GM12891 (cell line): ENCODE results near the gene UTP14C.
"Not testable (repeated sequence)": the region's sequence is repeated elsewhere in the genome, so short reads cannot be mapped to it uniquely, and the experiment has no call there.

Source experiments
- DNase-seq: peaks from one replicate; pipeline ENCODE4 v3.0.0; 2011; ENCODE audit warnings: low spot score; ENCODE audit not compliant: insufficient read length
- FAIRE-seq: peaks from 2 replicates; lab custom pipeline; 2011; peaks lifted over from hg19 to GRCh38; lab: Jason Lieb, UNC
- PAX5 ChIP-seq: IDR thresholded peaks from 2 replicates; pipeline ENCODE4 v1.6.1; 2011; ENCODE audit warnings: low read length, moderate library complexity, mild to moderate bottlenecking; ENCODE audit not compliant: insufficient read depth, severe bottlenecking
- POLR2A ChIP-seq: IDR thresholded peaks from 2 replicates; pipeline ENCODE4 v1.6.1; 2011; ENCODE audit warnings: low read depth, low read length, control low read depth
- POLR2AphosphoS5 ChIP-seq: IDR thresholded peaks from 2 replicates; pipeline ENCODE4 v1.6.1; 2011; ENCODE audit warnings: low read depth, low read length, control low read depth
- POU2F2 ChIP-seq: IDR thresholded peaks from 2 replicates; pipeline ENCODE4 v1.6.1; 2011; ENCODE audit warnings: low read depth, mild to moderate bottlenecking, control low read depth, low read length, moderate library complexity
- SPI1 ChIP-seq: IDR thresholded peaks from 2 replicates; pipeline ENCODE4 v1.6.1; 2011; ENCODE audit warnings: low read depth, low read length, control low read depth
- TAF1 ChIP-seq: IDR thresholded peaks from 2 replicates; pipeline ENCODE4 v1.6.1; 2011; ENCODE audit warnings: low read depth, low read length, control low read depth

Gene UTP14C

DNA sequence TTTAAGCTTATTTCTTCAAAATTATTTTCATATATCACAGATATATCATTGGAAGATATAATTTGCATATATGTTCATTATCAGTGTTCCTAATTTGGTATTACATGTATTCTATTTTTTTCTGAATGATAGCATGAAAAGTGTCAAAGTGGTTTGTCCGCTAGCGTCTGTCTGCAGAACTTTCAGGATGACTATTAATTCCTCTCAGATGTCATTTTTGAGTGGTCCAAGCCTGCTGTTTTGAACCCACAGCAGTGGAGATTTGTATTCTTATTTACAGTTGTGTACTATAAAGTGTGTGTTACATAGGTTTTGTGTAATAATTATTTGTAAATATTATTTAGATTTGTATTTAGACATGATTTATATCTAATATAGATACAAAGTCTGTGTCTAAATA lies 8.5 kb downstream of the UTP14C start:
- DNase-seq (no peak), FAIRE-seq (no peak)
- no peak for TF ChIP-seq POLR2A
- TF ChIP-seq SPI1: no peak
- TF ChIP-seq PAX5: no peak
- no peak for TF ChIP-seq TAF1
- no peak for TF ChIP-seq POLR2AphosphoS5
- no peak for TF ChIP-seq POU2F2

DNA sequence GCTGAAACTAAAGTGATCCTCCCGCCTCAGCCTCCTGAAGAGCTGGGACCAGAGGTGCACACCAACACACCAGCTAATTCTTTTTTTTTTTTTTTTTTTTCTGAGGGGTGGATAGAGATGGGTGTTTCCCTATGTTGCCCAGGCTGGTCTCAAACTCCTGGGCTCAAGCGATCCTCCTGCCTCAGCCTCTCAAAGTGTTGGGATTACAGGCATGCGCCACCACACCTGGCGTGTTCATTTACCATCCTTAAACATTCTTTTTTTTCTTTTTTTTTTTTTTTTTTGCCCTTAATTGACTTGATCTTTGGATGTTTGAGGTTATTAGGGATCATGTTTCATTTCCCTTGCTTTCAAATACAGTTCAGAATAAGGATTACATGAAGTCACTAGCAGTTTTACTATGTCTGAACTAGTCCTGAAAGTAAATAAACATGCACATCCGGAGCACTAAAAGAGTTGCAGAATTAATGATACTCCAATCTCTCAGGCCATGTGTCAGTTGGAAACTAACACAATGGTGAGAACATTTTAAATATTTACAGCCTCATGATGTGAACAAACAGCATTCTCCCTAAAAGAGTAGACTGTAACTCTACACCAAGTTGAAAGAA lies 10.2 kb downstream of the UTP14C start:
- DNase-seq (no peak), FAIRE-seq (no peak)
- TF ChIP-seq POU2F2 (no peak), TAF1 (no peak), PAX5 (no peak), POLR2A (no peak), POLR2AphosphoS5 (no peak), SPI1 (no peak)

DNA sequence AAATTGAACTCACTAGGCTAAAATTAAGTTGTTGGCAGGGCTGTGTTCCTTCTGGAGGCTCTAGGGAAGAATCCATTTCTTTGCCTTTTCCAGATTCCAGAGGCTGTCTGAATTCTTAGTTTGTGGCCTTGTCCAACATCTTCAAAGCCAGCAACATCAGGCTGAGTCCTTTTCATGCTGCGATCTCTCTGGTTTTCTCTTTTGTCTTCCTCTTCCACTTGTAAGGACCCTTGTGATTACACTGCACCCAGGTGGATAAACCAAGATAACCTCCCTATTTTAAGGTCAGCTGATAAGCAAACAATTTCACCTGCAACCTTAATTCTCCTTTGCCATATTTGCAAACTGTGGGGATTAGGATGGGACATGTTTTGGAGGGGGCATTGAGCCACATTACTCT lies 11.5 kb downstream of the UTP14C start:
- no peak for FAIRE-seq
- TF ChIP-seq SPI1 (no peak), POU2F2 (no peak), TAF1 (no peak), PAX5 (no peak)

DNA sequence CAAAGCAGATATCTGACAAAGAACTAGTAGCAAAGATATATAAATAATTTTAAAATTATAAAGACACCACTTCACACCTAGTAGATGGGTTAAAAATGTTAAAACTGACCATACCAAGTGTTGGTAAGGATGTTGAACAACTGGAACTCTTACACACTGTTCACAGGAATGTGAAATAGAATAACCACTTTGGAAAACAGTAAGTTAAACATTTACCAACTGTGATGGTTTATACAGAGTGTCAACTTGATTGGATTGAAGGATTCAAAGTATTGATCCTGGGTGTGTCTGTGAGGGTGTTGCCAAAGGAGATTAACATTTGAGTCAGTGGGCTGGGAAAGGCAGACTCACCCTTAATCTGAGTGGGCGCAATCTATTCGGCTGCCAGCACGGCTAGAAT lies 19.2 kb downstream of the UTP14C start:
- FAIRE-seq (no peak), DNase-seq (no peak)
- TF ChIP-seq PAX5 (no peak), POLR2A (no peak), SPI1 (no peak), TAF1 (no peak), POU2F2 (no peak), POLR2AphosphoS5 (no peak)

More for the DNA sequence above, 11.5 kb downstream of the UTP14C start:
- DNase-seq: no peak

DNA sequence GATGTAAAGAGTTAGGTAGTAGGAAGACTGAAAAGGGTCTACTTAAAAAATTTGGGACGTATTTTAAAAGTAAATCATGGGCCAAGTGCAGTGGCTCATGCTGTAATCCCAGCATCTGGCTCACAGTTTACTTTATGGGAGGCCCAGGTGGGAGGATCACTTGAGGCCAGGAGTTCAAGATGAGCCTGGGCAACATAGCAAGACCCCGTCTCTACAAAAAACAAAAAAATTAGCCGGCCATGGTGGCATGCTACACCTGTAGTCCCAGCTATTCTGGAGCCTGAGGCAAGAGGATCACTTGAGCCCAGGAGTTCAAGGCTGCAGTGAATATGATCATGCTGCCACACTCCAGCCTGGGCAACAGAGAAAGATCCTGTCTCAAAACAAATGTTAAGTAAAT lies 23.0 kb downstream of the UTP14C start:
- FAIRE-seq (no peak), DNase-seq (no peak)
- no peak for TF ChIP-seq POU2F2
- no peak for TF ChIP-seq TAF1
- TF ChIP-seq POLR2AphosphoS5: no peak
- TF ChIP-seq POLR2A: no peak
- no peak for TF ChIP-seq SPI1
- no peak for TF ChIP-seq PAX5

DNA sequence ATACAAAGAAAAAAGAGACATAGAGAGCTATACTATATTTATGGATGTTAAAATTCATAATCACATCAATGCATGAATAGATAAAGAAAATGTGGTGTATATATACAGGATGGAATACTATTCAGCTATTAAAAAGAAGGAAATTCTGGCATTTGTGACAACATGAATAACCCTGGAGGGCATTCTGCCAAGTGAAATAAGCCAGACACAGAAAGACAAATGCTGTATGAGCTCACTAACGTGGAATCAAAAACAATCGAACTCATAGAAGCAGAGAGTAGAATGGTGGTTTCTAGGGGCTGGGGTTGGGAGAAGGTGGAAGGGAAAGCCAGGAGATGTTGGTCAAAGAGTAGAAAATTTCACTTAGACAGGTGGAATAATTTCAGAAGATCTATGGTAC lies 24.0 kb downstream of the UTP14C start:
- DNase-seq (no peak), FAIRE-seq (no peak)
- TF ChIP-seq POLR2A (no peak), POLR2AphosphoS5 (no peak), POU2F2 (no peak), SPI1 (no peak), PAX5 (no peak), TAF1 (no peak)

DNA sequence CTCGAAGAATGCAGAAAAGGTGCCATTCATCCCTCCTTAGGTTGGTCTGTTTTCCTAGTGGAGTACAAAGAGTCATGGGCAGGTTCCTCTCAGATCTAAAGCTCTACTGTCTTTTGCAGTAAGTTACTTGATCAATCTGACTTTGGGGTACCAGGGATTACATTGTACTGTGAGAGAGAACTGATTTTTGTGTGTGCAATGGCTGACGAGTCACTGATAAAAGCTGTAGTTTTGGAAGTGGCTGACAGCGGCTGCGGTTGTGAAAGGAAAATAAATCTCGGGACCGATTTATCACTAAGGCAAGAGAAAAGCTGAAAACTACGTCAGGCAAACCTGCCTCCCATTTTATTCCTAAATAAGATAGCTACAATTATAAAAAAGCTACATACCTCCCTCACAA lies 26.9 kb downstream of the UTP14C start:
- DNase-seq: no peak
- TF ChIP-seq SPI1 (no peak), POLR2AphosphoS5 (no peak), TAF1 (no peak), POLR2A (no peak), PAX5 (no peak), POU2F2 (no peak)
- FAIRE-seq: no peak

DNA sequence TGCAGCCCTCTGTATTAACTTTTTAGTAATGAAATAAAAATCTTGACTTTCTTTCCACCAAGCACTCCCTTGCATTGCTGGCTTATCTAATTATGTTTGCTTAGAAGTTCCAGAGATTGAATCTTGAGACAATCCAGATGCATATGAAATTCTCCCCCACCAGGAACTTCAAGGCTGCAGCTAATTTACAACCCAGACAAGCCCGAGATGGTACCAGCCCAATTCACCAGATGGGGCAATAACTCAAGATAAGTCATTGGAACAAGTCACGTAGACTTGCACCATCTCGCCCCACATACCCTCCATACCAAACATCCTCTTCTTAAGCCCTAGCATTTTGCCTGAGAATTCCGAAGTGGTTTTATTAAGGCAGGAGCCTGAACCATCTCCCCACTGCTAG lies 29.0 kb downstream of the UTP14C start:
- TF ChIP-seq PAX5 (no peak), POLR2A (no peak), POLR2AphosphoS5 (no peak), POU2F2 (no peak), TAF1 (no peak), SPI1 (no peak)
- DNase-seq (no peak), FAIRE-seq (no peak)

DNA sequence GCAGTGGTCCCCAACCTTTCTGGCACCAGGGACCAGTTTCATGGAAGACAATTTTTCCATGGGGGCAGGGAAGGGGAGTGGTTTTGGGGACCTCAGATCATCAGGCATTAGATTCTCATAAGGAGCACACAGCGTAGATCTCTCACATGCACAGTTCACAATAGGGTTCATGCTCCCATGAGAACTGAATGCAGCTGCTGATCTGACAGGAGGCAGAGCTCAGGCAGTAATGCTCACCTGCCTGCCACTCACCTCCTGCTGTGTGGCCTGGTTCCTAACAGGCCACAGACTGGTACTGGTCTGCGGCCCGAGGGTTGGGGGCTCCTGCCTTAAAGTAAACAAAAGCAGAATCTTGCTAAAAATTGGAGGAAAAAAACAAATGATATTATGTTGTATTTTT lies 36.6 kb downstream of the UTP14C start:
- not testable (repeated sequence) for FAIRE-seq, DNase-seq

DNA sequence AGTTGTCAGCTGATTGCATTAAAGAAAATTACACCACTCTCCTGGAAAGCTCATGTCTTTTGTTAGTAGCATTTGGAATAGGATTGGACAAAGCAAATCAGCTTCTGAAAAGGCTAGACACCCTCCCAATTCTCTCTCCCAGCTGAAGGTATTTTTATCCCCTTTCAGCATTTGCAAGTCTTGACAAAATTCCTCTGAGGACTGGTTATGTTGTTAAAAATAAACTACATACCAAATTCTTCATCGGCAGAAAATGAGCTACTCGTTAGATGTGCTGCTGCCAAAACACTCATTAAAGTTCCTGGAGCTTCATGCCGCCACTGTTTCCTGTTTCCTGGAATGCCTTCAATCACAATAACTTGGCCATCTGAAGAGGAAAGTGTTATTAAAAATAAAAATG lies 37.1 kb downstream of the UTP14C start:
- TF ChIP-seq POLR2A (no peak), POU2F2 (no peak), SPI1 (no peak), POLR2AphosphoS5 (no peak), PAX5 (no peak), TAF1 (no peak)
- DNase-seq (no peak), FAIRE-seq (no peak)

DNA sequence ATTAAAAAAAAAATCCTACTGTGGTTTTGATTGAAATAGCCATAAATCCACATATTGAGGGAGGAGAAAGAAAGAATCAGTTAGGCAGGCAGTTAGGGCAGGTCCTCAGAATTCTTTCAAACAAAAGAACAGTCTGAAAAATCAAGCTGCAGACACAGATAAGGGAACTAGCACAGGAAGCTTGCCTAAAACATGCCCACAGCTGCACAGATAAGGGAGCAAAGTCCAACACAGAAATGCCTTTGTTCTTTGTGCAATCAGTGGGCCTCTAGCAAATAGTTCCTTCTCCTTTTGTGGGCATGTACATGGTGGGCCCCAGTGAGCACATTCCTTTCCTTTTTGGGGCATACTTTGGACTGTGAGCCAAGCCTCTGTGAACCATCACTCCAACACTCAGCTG lies 42.7 kb downstream of the UTP14C start:
- DNase-seq (no peak), FAIRE-seq (no peak)

More for the DNA sequence above, 42.7 kb downstream of the UTP14C start:
- no peak for TF ChIP-seq PAX5
- no peak for TF ChIP-seq POLR2A
- TF ChIP-seq SPI1: no peak
- no peak for TF ChIP-seq POU2F2
